GM19328 (cell line): ENCODE results near the gene PRDM7.
"Not testable (repeated sequence)": the region's sequence is repeated elsewhere in the genome, so short reads cannot be mapped to it uniquely, and the experiment has no call there.

Experiments
- ATAC-seq: cut with Tn5 transposase; IDR thresholded peaks from one replicate; pipeline ENCODE4 v1.9.1; 2021; ENCODE audit warnings: mild to moderate bottlenecking, moderate library complexity; ENCODE audit not compliant: unreplicated experiment

The PRDM7 gene

GRCh38 chr16:90016339-90016950 lies 60.7 kb downstream of the PRDM7 start:
- no peak for ATAC-seq

GRCh38 chr16:90015586-90016338 lies 61.4 kb downstream of the PRDM7 start:
- ATAC-seq: no peak

DNA sequence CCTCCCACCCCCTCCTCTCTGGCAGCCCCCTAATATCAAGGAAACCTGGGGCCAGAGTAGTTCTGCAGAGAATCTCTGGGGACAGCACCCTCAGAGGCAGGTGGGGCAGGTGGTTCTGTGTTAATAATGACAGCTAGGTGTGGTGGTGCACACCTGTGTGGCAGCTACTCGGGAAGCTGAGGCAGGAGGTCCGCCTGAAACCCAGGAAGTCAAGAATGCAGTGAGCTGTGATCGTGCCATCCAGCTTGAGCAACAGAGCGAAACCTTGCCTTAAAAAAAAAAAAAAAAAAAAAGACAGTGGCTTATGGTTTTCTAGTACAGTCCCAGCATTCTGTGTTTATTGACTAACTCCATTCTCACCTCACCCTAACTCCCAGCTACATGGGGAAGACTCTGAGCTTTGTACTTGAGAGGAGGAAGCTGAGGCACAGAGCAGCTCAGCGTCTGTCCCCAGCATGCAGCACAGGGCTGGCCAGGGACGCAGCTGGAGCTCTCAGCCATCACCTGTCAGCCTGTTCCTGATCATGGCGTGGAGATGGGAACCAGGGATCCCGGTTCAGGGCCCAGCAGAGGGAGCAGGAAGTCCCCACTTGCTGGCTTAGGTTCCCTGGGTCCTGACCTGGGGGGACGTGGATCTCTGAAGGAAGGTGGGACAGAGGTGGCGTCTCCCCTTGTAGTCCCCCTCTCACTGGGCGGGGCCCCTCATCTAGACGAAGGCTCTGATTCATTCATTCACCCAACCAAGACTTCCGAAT lies 64.0 kb downstream of the PRDM7 start:
- ATAC-seq: no peak

- no peak for ATAC-seq
Measured at GRCh38 chr16:90011908-90012501, 65.1 kb downstream of the PRDM7 start.

GRCh38 chr16:90011508-90011819 lies 65.7 kb downstream of the PRDM7 start:
- no peak for ATAC-seq

GRCh38 chr16:90010676-90011507 lies 66.2 kb downstream of the PRDM7 start:
- no peak for ATAC-seq

- no peak for ATAC-seq
Measured at GRCh38 chr16:90009172-90009899, 67.8 kb downstream of the PRDM7 start.

GRCh38 chr16:90008708-90009145 lies 68.4 kb downstream of the PRDM7 start:
- ATAC-seq: no peak

GRCh38 chr16:90007635-90008234 lies 69.4 kb downstream of the PRDM7 start:
- not testable (repeated sequence) for ATAC-seq

- no peak for ATAC-seq
Measured at GRCh38 chr16:90007015-90007414, 70.1 kb downstream of the PRDM7 start.
